GM21526 (cell line): Measurements from ENCODE around the gene MKI67.
"Not testable (repeated sequence)": the region's sequence is repeated elsewhere in the genome, so short reads cannot be mapped to it uniquely, and the experiment has no call there.

Source experiments
- ATAC-seq: cut with Tn5 transposase; IDR thresholded peaks from one replicate; pipeline ENCODE4 v1.9.1; 2021; ENCODE audit warnings: moderate library complexity; ENCODE audit not compliant: unreplicated experiment, low FRiP score

The MKI67 gene

GRCh38 chr10:128150561-128150960 is 24.3 kb upstream of the MKI67 start:
- no peak for ATAC-seq

- peak; percentile 82 for ATAC-seq
Measured at GRCh38 chr10:128150045-128150493, 23.8 kb upstream of the MKI67 start.

GRCh38 chr10:128149267-128150014 is 23.2 kb upstream of the MKI67 start:
- no peak for ATAC-seq

GRCh38 chr10:128147669-128148068 is 21.4 kb upstream of the MKI67 start:
- ATAC-seq: no peak

- peak; percentile 51 for ATAC-seq
Measured at GRCh38 chr10:128147064-128147463, 20.8 kb upstream of the MKI67 start.

- ATAC-seq: no peak
Measured at GRCh38 chr10:128144547-128144946, 18.3 kb upstream of the MKI67 start.

GRCh38 chr10:128143531-128143930 is 17.3 kb upstream of the MKI67 start:
- no peak for ATAC-seq

- no peak for ATAC-seq
Measured at GRCh38 chr10:128140425-128140824, 14.2 kb upstream of the MKI67 start.

GRCh38 chr10:128138429-128138828 is 12.2 kb upstream of the MKI67 start:
- ATAC-seq: not testable (repeated sequence)

- peak; percentile 56 for ATAC-seq
Measured at GRCh38 chr10:128137877-128138276, 11.7 kb upstream of the MKI67 start.

GRCh38 chr10:128130051-128130450 is 3.8 kb upstream of the MKI67 start:
- no peak for ATAC-seq

- ATAC-seq: no peak
Measured at GRCh38 chr10:128128582-128128981, 2.4 kb upstream of the MKI67 start.

- ATAC-seq: no peak
Measured at GRCh38 chr10:128125416-128125943, 743 bp downstream of the MKI67 start.

GRCh38 chr10:128124813-128125403 is 1.3 kb downstream of the MKI67 start:
- no peak for ATAC-seq

GRCh38 chr10:128123846-128124245 is 2.4 kb downstream of the MKI67 start:
- ATAC-seq: no peak

- ATAC-seq: no peak
Measured at GRCh38 chr10:128122931-128123330, 3.3 kb downstream of the MKI67 start.

- no peak for ATAC-seq
Measured at GRCh38 chr10:128121750-128122412, 4.3 kb downstream of the MKI67 start.

GRCh38 chr10:128116851-128117615 is 9.2 kb downstream of the MKI67 start:
- no peak for ATAC-seq

- ATAC-seq: no peak
Measured at GRCh38 chr10:128116187-128116586, 10.0 kb downstream of the MKI67 start.

GRCh38 chr10:128115356-128115755 is 10.9 kb downstream of the MKI67 start:
- no peak for ATAC-seq

- no peak for ATAC-seq
Measured at GRCh38 chr10:128114901-128115300, 11.3 kb downstream of the MKI67 start.
